Erythroblast (primary cell): ENCODE results near the gene LNPEP.

Experiments used
- GATA1 ChIP-seq: IDR thresholded peaks from 2 replicates; pipeline ENCODE4 v1.6.1; 2011; ENCODE audit warnings: low read depth, mild to moderate bottlenecking, control low read depth, low read length, moderate library complexity
- POLR2A ChIP-seq: IDR thresholded peaks from 2 replicates; pipeline ENCODE4 v1.6.1; 2011; ENCODE audit warnings: mild to moderate bottlenecking, low read length

- TF ChIP-seq POLR2A (no peak), GATA1 (no peak)
Observed at GRCh38 chr5:97075649-97076048, 139.8 kb downstream of the LNPEP start.
